LNCAP (cell line): ENCODE measurements around the gene GSTA4.

Experiments used
- CTCF ChIP-seq: fragments of 450-650 bp; IDR thresholded peaks from 2 replicates; pipeline ENCODE4 v1.5.1; 2017; ENCODE audit warnings: mild to moderate bottlenecking

The GSTA4 gene

GRCh38 chr6:53027131-53027718, 32.1 kb upstream of the GSTA4 start:
- TF ChIP-seq CTCF = no peak

- no peak for TF ChIP-seq CTCF
Measured at GRCh38 chr6:53026526-53026925, 31.4 kb upstream of the GSTA4 start.

- TF ChIP-seq CTCF = no peak
Measured at GRCh38 chr6:53023323-53023722, 28.2 kb upstream of the GSTA4 start.

- no peak for TF ChIP-seq CTCF
Measured at GRCh38 chr6:53020005-53020744, 25.1 kb upstream of the GSTA4 start.

GRCh38 chr6:53018446-53018845, 23.4 kb upstream of the GSTA4 start:
- no peak for TF ChIP-seq CTCF

- no peak for TF ChIP-seq CTCF
Measured at GRCh38 chr6:53015486-53015885, 20.4 kb upstream of the GSTA4 start.

- no peak for TF ChIP-seq CTCF
Measured at GRCh38 chr6:53014744-53015143, 19.7 kb upstream of the GSTA4 start.

GRCh38 chr6:53014063-53014462, 19.0 kb upstream of the GSTA4 start:
- no peak for TF ChIP-seq CTCF
